Measurements from ENCODE around the gene TMEM198. TPM values are rescaled to one million over a fixed set of nuclear protein-coding genes. Genes with fewer than 3 reads are reported as not detected.

Gene TMEM198
- polyA plus RNA-seq, 1 donor from 2014 or later = 44.0 TPM

GRCh38 chr2:219573166-219573565, 29.3 kb downstream of the TMEM198 start:
- H2AFZ ChIP-seq (ENCODE audit: low read depth, low read length) = no peak overlapping the region
- no peaks in the 10 kb centered on the region for H3K36me3 ChIP-seq (ENCODE audit: insufficient read depth, low read length)
- no peaks in the 10 kb centered on the region for H3K27me3 ChIP-seq (ENCODE audit: insufficient read depth, low read depth, low read length)
- H3F3A ChIP-seq (ENCODE audit: insufficient read depth, low read length, poor library complexity, severe bottlenecking) = no peaks in the 10 kb centered on the region
- no peak for TF ChIP-seq EP300 (conservative IDR thresholded peaks at IDR 0.05; ENCODE audit: poor library complexity, severe bottlenecking)
- no peak for TF ChIP-seq REST (IDR thresholded peaks at IDR 0.05; ENCODE audit: borderline replicate concordance)
- no peak for TF ChIP-seq SMC3 (conservative IDR thresholded peaks at IDR 0.05; ENCODE audit: poor library complexity)
- TF ChIP-seq MXI1 (conservative IDR thresholded peaks at IDR 0.05; ENCODE audit: poor library complexity, severe bottlenecking) = no peak
- TF ChIP-seq, protein P1, sequence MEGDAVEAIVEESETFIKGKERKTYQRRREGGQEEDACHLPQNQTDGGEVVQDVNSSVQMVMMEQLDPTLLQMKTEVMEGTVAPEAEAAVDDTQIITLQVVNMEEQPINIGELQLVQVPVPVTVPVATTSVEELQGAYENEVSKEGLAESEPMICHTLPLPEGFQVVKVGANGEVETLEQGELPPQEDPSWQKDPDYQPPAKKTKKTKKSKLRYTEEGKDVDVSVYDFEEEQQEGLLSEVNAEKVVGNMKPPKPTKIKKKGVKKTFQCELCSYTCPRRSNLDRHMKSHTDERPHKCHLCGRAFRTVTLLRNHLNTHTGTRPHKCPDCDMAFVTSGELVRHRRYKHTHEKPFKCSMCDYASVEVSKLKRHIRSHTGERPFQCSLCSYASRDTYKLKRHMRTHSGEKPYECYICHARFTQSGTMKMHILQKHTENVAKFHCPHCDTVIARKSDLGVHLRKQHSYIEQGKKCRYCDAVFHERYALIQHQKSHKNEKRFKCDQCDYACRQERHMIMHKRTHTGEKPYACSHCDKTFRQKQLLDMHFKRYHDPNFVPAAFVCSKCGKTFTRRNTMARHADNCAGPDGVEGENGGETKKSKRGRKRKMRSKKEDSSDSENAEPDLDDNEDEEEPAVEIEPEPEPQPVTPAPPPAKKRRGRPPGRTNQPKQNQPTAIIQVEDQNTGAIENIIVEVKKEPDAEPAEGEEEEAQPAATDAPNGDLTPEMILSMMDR (IDR thresholded peaks at IDR 0.05; ENCODE audit: poor library complexity, severe bottlenecking) = no peak
- H3K9ac ChIP-seq (ENCODE audit: low read length) = no peak overlapping the region
- peaks cover 5% of the 10 kb centered on the region for H3K79me2 ChIP-seq (replicated peaks; ENCODE audit: insufficient read depth, low read length)
- H3K9me2 ChIP-seq (ENCODE audit: insufficient read depth, low read length) = no peaks in the 10 kb centered on the region
- H3K27ac ChIP-seq (ENCODE audit: low read length) = no peak overlapping the region
- no peak overlapping the region for H3K4me3 ChIP-seq (ENCODE audit: low read length)
- H3K4me2 ChIP-seq (ENCODE audit: low read length) = no peak overlapping the region
- no peaks in the 10 kb centered on the region for H3K9me3 ChIP-seq (ENCODE audit: low read length)
- no peaks in the 10 kb centered on the region for H4K20me1 ChIP-seq (ENCODE audit: insufficient read depth)

GRCh38 chr2:219574484-219575311, 30.9 kb downstream of the TMEM198 start:
- Histone ChIP-seq H3F3A (ENCODE audit: insufficient read depth, low read length, poor library complexity, severe bottlenecking) (no peaks in the 10 kb centered on the region), H3K9me2 (ENCODE audit: insufficient read depth, low read length) (no peaks in the 10 kb centered on the region), H3K4me3 (ENCODE audit: low read length) (no peak overlapping the region), H4K20me1 (ENCODE audit: insufficient read depth) (no peaks in the 10 kb centered on the region), H3K27ac (ENCODE audit: low read length) (no peak overlapping the region), H3K79me2 (replicated peaks; ENCODE audit: insufficient read depth, low read length) (peaks cover 4% of the 10 kb centered on the region), H3K9ac (ENCODE audit: low read length) (no peak overlapping the region), H3K36me3 (ENCODE audit: insufficient read depth, low read length) (no peaks in the 10 kb centered on the region), H3K27me3 (ENCODE audit: insufficient read depth, low read depth, low read length) (no peaks in the 10 kb centered on the region), H2AFZ (ENCODE audit: low read depth, low read length) (no peak overlapping the region), H3K9me3 (ENCODE audit: low read length) (no peaks in the 10 kb centered on the region), H3K4me2 (ENCODE audit: low read length) (no peak overlapping the region)
- TF ChIP-seq MXI1 (conservative IDR thresholded peaks at IDR 0.05; ENCODE audit: poor library complexity, severe bottlenecking) (no peak), EP300 (conservative IDR thresholded peaks at IDR 0.05; ENCODE audit: poor library complexity, severe bottlenecking) (no peak), REST (IDR thresholded peaks at IDR 0.05; ENCODE audit: borderline replicate concordance) (no peak), RAD21 (conservative IDR thresholded peaks at IDR 0.05) (no peak), EZH2 (IDR thresholded peaks at IDR 0.05; ENCODE audit: borderline replicate concordance, insufficient read depth, low read length, poor library complexity, severe bottlenecking) (no peak), SMC3 (conservative IDR thresholded peaks at IDR 0.05; ENCODE audit: poor library complexity) (no peak), POLR2AphosphoS5 (IDR thresholded peaks at IDR 0.05) (no peak), TAF1 (IDR thresholded peaks at IDR 0.05; ENCODE audit: low read depth) (no peak)
- TF ChIP-seq, protein P1 (IDR thresholded peaks at IDR 0.05; ENCODE audit: poor library complexity, severe bottlenecking) = no peak
